Right lobe of liver (tissue), 4 donors: ENCODE data around the gene IGFL4.

ENCODE experiments used
- POLR2A ChIP-seq: fragments of 450-650 bp; IDR thresholded peaks from one replicate; pipeline ENCODE4 v1.6.1; 2017; ENCODE audit warnings: antibody characterized with exemption, mild to moderate bottlenecking
- TF ChIP-seq, protein P1 (sequence below), 4 donors: fragments of 200-600 bp in 3 of 4; fragments of 450-650 bp in 1 of 4; IDR thresholded peaks; one replicate each; pipeline versions ENCODE4 v1.5.1 to v1.8.0; 2016 to 2022; ENCODE audit warnings: antibody characterized with exemption in 4 of 4, mild to moderate bottlenecking in 2 of 4
- donor health status: DM: no; HTN: no; CAD: no.
- donor health status: DM: no; HTN: no; CAD: no.
- donor health status: DM: no; HTN: yes; CAD: no.

DNA sequence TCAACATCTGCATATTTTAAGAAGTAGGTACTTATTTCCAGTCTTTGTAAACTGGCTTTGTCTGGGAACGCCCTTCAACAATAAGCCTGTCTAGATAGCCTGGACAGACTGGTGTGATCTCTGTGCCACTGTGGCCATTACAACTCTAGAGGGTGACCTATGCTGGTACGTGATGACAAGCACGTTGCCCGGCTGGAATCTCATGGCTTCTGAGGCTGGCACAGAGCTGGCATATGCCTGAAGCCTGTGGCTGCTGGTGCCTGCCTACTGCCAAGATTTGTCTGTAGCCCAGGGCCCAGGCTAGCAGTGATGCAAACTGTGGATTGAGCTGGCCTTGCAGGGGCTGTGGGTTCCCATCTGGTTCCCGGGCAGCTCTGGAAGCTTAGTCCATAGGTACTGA, 49.6 kb upstream of the IGFL4 start:
- TF ChIP-seq, protein P1, sequence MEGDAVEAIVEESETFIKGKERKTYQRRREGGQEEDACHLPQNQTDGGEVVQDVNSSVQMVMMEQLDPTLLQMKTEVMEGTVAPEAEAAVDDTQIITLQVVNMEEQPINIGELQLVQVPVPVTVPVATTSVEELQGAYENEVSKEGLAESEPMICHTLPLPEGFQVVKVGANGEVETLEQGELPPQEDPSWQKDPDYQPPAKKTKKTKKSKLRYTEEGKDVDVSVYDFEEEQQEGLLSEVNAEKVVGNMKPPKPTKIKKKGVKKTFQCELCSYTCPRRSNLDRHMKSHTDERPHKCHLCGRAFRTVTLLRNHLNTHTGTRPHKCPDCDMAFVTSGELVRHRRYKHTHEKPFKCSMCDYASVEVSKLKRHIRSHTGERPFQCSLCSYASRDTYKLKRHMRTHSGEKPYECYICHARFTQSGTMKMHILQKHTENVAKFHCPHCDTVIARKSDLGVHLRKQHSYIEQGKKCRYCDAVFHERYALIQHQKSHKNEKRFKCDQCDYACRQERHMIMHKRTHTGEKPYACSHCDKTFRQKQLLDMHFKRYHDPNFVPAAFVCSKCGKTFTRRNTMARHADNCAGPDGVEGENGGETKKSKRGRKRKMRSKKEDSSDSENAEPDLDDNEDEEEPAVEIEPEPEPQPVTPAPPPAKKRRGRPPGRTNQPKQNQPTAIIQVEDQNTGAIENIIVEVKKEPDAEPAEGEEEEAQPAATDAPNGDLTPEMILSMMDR (IDR thresholded peaks at IDR 0.05): no peak
- TF ChIP-seq POLR2A: no peak
